GM21825 (cell line): ENCODE measurements around the gene DNAI4.
"Not testable (repeated sequence)": the region's sequence is repeated elsewhere in the genome, so short reads cannot be mapped to it uniquely, and the experiment has no call there.

Experiments used
- ATAC-seq: cut with Tn5 transposase; IDR thresholded peaks from one replicate; pipeline ENCODE4 v1.9.1; 2021; ENCODE audit warnings: mild to moderate bottlenecking, moderate library complexity; ENCODE audit not compliant: unreplicated experiment

Gene DNAI4

DNA sequence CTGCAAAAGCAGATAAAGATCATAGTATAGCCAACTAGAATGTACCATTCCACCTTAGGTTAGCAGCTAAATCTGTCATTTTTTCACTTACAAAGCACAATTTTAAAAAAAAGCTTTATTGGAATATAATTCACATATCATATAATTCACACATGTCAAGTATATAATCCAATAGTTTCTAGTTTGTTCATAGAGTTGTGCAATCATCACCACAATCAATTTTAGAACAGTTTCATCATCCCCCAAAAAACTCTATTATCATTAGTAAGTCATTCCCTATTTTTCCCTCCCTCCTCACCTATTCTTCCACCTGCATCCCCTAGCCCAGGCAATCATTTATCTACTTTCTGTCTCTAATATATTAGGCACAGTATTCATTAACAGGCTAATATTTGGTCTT, 91.5 kb downstream of the DNAI4 start:
- no peak for ATAC-seq

DNA sequence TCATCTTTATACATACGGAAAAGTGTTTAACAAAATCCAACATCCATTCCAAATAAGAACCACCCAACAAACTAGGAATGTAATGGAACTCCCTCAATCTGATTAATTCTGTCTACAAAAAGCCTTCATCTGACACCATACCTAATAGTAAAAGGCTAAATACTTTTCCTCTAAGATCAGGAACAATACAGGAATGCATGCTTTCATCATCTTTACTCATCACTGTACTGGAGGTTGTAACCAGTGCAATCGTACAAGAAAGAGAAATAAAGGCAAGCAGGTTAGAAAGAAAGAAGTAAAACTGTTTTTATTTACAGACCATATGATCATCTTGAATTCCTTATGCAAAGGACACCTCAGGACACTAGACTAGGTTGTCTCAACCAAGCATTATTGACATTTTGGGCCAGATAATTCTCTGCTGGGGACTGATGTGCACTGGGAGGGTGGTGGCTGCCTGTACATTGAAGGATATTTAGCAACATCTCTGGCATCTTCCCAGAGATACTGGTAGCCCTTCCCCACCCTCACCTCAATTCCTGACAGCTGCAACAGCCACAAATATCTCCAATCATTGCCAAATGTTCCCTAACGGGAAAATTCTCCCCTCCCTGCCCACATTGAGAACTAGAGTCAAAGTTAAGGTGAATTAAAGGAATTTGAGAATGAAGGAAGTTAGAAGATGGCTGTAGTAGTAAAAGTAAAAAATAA, 93.0 kb downstream of the DNAI4 start:
- no peak for ATAC-seq

DNA sequence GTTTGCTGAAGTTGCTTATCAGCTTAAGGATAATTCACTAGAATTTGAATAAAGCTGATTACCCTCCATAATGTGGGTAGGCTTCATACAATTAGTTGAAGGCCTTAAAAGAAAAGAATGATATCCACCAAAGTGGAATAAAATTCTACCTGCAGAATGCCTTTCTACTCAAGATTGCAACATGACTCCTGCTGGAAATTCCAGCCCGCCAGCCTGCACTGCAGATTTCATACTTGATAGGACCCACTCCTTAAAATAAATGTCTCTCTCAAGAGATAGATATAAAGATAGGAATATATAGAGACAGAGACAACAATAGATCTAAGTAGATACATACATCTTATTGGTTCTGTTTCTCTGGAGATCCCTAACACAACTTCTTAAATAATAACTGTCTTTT, 99.9 kb downstream of the DNAI4 start:
- ATAC-seq, result no peak

DNA sequence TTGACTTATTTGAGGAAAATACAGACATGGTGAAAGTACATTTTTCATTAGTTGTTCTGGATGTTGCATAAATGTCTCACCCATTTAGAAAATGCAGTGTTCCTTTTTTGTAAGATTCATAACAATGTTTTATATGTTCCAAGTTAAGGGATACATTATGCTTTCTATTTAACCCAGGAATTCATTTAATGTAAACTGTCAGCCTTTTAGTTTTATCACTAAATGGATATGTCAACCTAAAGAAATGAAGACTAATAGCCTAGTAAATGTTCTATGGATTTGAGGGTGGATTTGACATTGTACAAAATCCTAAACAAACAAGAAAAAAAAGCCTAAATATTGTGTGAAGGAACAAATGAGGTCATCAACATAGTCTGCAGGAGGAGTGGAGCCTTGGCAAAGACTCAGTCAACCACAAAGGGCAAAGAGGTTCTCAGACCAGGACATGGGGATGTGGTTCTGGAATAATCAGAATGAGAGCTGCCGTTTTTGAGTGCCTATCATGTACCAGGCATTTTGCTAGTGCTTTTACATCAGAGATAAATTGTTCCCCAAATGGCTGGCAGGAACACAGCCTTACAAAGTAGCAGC, 114.8 kb downstream of the DNAI4 start:
- ATAC-seq, result no peak

DNA sequence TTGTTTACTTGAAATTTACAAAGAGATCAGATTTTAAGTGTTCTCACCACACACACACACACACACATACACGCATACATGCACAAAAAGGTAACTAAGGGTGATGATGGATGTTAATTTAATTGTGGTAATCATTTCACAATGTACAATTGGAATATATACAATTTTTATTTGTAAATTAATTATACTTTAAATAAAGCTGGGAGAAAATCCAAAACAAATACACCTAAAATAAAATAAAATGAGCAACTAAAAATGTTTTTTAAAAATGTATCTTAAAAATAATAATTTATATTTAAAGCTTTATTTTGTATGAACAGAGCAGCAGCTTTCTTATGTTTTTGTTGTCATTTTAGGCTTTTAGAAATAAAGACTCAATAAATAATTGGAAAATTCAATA, 115.4 kb downstream of the DNAI4 start:
- ATAC-seq, result no peak

DNA sequence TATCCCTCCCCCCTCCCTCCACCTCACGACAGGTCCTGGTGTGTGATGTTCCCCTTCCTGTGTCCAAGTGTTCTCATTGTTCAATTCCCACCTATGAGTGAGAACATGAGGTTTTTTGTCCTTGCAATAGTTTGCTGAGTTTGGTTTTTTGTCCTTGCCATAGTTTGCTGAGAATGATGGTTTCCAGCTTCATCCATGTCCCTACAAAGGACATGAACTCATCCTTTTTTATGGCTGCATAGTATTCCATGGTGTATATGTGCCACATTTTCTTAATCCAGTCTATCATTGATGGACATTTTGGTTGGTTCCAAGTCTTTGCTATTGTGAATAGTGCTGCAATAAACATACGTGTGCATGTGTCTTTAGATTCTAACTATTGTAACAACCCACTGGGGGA, 128.8 kb downstream of the DNAI4 start:
- ATAC-seq, result not testable (repeated sequence)

DNA sequence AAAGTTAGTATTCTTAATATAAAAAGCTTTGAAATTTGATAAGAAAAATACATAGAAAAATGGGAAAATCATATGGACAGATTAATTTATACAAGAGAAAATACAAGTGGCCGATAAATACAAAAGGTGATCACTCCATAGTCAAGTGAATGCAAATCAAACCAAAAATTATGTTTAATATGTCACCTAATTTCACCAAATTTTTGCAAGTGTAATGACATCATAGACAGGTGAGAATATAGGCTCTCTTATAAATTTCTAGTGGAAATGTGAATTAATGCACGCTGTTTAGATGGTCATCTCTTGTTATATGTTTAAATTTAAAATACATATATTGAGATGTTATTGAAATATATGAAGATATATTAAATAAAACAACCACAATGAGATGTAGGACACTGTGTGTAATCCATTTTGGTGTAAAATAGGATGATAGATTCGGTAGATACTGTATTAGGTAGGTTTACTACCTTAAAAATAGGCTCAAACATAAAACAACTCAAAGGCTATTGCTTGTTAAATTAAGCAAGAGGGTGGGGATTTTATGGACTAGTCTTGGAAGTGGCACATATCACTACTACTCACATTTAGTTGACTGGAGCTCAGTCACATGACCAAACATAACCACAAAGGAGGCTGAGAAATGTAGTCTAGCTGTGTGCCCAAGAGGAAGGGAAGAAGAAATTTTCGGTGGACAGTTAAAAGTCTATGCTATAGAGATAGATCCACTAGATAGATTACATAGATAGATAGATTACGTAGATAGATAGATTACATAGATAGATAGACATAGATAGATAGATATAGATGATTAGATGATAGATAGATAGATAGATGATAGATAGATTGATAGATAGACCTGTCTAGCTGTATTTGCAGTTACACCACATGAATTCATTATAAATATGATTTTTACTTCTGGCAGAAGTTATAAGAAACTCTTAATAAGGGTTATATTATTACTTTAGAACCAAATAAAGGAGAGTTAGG, 132.7 kb downstream of the DNAI4 start:
- ATAC-seq, result no peak

DNA sequence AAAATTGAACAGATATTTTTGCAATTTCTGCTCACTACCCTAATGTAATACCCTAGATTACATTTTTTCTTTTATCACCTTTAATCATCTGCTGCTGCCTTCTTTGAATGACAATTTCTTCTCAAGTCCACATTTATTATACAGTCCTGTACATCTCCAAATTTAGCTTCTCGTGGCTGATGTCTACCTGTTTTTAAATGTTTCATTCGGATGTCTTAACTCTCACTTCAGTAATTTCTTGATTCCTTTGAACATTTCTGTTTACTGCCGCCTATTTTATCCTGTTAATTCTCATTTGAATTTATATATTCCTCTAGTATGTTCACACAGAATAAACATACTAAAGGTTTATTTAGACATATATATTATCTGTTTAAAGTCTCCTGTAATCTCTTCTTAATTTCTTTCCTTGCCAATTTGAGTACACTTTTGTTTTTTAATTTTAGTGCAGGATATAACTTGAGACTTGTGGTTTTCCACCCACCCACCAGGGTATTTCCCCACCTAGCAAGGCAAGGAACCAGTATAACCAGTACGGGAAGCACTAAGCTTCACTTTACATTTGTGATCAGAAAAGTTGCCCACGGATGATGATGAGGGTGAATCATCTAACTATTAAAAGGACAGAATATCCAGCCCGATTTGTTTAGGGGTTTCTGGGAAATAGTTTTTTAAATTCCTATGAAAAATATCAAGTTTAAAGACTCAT, 136.3 kb downstream of the DNAI4 start:
- no peak for ATAC-seq

DNA sequence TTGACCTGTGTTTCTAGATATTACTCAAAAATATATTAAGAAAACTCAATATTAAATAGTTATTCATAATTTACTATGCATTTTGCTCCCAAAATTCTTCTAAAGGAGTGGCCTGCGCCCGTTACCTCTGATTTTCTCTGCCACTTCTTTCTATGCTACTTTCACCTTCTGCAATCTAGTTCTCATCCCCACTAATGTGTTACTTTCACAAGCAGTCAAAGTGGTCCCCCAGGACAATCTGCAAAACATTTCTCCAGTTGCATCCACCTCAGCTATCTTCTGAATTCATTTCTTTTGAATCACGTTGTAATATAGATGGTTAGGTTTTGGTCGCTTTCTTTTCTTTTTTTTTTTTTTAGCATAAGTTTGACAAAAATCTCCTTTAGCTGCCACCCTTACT, 137.0 kb downstream of the DNAI4 start:
- ATAC-seq, result no peak

DNA sequence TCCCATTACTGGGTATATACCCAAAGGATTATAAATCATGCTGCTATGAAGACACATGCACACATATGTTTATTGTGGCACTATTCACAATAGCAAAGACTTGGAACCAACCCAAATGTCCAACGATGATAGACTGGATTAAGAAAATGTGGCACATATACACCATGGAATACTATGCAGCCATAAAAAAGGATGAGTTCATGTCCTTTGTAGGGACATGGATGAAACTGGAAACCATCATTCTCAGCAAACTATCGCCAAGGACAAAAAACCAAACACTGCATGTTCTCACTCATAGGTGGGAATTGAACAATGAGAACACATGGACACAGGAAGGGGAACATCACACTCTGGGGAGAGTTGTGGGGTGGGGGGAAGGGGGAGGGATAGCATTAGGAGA, 138.9 kb downstream of the DNAI4 start:
- not testable (repeated sequence) for ATAC-seq

DNA sequence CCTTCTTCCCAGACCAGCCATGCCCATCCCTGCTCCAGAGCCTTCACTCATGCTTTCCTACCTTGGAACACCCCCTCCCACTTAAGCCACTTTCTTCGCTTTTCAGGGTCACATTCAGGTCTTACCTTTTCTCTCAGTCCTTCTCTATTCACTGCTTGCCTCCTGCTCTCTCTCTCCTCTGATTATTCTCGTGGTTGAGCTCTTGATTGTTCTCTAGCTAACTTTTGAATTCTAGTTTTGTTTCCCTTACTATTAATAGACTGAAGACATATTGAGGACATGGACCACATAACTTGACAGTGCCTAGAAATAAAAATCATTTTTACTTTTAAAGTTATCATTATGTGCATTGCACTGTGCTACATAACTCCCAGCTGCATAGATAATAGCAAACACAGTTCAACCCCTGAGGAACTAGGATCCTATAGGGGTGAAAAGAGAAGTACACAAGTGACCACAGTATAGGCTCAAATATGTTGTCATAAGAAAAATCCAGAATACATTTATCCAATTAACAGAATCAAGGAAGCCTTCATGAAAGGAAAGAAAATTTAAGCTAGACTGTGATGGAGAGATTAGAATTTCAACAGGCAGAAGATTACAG, 145.1 kb downstream of the DNAI4 start:
- no peak for ATAC-seq

DNA sequence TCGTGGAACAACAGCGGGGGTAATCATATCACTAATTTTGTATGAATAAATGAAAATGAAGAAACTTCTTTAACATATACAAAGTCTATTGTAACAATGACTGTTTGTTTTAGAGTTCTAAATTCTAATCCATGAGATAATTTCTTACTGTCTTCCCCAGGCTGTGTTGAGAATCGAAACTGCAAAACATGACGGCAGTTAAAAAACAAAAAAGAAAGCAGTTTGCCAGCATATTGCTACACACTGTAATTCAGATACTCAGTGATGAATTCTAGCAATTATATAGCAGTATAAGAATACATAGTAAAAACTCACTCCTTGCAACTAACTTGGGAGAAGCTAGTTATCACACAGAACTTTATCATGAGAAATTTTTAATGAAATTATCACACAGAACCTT, 145.7 kb downstream of the DNAI4 start:
- no peak for ATAC-seq

DNA sequence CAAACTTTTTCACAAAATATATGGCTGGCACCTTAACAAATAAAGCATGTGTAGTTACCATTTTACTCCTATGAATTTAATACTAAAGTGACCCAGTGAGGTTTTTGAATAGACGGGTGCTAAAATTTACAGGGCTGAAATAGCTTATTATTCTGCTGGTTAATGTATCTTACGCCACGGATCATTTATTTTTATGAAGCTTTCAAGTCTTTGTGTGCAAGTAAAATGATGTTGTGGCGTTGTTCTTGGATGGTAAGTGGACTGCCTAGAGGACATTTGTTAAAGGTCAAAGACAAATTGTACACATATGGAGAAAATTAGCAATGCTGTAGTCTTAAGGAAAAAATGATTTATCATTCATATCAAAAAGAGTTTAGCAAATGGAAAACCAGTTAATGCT, 146.4 kb downstream of the DNAI4 start:
- ATAC-seq, result no peak

DNA sequence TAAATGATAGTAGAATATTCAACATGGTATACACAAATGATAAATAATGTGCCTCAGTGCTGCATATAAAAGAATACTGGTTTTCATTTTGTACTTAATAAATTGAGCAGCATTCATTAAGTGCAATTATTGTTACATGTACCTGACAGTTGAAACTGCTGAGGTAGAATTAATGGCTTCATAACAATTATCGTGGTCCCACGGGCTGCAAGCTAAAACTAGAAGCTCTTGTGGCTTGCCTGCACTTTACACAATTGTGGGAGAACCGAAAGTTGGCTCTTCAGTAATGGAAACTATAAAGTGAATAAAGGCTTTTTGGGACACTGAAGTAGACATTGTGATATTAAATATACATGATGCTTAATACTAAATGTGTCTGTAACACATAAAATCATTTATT, 146.8 kb downstream of the DNAI4 start:
- ATAC-seq, result no peak

DNA sequence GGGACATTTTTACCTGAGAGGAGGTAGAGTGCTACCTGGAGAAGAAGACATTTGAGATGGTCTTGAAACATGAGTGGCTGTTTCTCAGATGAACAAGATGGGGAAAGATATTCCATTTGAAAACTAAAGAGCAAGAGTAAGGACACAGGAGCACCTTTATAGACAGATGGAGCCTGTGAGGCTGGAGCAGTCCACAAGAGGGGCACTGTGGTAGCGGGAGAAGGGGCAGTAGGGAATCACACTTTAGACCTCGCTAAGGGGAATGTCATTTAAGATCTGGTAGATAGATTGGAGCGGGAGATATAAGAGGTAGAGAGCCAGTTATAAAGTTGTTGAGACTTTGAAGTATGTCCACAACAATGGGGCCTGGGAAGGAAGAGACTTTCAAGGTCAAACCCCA, 149.0 kb downstream of the DNAI4 start:
- ATAC-seq, result no peak

DNA sequence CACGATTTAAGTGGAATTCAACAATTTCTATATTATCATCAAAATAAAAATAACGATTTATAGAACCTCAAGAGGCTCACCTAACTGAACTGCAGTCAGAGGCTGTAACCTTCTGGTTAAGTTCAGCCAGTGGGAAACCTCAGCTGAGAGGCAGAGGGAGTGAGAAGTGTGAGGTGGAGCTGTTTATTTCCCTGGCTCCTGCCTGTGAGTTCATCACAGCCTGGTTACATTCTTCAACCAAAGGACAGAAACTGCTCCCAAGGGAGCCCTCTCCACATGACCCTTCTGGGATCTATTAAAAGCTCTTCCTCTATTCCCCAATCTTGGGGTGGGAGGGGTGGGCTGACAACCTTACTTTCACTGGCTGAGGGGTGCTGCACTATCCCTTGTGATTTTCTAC, 150.2 kb downstream of the DNAI4 start:
- ATAC-seq, result no peak

DNA sequence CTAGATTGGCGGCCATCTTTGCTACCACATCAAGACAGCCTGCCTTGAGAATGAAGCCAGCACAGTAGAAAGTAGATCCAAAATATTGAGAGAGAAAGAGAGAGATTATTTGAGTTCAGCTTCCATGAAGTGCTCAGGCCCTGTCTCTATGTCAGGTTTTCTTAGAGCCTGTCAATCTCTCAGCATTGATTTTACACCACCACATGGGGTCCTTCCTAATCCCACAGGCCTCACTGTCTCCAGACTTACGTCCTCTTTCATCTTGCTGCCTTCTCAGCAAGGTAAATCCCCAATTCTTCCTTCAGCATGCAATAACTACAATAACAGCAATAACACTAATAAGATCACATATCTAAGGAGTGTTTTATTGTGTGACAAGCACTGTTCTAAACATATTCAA, 151.4 kb downstream of the DNAI4 start:
- no peak for ATAC-seq

DNA sequence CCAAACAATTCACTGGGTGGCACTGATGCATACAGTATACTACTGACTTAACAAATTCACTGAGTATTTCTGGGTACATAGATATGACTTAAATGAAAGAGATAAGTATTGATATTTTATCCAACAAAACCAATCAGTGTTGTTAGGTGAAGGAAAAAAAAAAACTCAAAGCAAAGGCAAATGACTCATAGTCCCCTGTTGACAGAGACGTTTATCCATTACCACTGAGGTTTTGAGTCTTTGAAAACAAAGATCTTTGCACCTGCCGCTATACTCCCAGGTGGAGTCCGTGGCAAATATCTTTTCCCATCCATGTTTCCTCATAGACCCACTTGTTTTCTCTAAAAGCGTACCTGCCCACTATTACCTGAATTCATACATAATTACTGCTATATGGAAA, 154.0 kb downstream of the DNAI4 start:
- ATAC-seq, result no peak

DNA sequence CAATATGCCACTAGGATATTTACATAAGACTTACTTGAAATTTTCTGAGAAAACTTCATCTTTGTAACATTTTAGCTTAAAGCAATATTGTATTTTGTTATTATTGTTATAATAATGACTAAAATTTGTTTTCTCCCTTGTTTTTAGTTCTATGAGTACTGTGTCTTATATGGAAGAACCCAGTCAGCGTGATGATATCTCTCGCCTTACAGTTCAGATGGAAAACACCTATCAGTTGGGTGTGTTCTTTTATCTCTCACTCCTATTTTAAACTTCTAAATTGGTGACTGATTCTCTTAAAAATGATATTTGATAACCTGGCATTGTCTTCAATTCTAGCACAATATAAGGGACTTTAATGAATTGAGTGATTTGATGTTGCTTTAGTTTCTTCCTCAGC, 154.4 kb downstream of the DNAI4 start:
- ATAC-seq, result no peak

DNA sequence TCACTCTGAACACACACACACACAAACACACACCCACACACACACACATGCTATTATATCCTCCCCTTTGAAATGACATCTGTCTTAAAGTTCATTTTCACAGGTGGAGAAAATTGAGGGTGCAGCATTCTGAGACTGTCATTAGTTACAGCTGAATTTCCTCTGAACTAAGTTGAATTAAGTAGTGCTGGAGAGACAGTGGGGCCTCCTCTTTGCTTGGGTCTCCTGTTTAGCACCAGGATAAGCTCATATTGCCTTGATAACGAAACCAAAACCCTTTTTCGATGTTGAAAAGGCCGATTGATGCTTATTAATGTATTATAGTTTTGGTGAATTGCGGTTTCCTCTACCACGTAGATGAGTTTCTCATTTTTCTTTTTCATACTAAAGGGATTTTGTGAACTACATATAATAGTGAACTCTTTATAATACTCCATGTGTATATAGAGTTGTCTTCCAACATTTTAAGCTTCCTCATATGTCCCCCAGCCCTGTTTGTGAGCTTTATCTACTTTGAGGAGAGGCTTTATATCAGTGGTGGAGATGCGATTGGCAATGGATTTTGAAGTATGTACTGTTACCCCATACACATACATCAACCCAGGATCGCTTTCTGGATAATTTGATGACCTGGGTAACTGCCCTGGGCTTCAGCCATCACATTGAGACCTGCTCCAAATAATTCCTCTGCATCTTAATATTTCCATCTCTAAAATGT, 155.0 kb downstream of the DNAI4 start:
- ATAC-seq, result no peak
